Measurements from ENCODE around the gene ABCA1. TPM values are rescaled to one million over a fixed set of nuclear protein-coding genes. Genes with fewer than 3 reads are reported as not detected.

Gene ABCA1
- total RNA-seq, 1 donor from 2014 or later: 21.9 TPM

Other genes starting within 250 kb of the ABCA1 start
- not detected in 2 replicates for gene OR13D1, start 233.6 kb downstream of the ABCA1 start, total RNA-seq
- 25.2 and 29.3 TPM in 2 replicates for gene NIPSNAP3A, start 180.5 kb downstream of the ABCA1 start, total RNA-seq
- 0.27 and 2.3 TPM in 2 replicates for gene NIPSNAP3B, start 164.0 kb downstream of the ABCA1 start, total RNA-seq

All from kidney epithelial cell (primary cell).